Diencephalon (tissue), 1 donor: ENCODE data around the gene SNAP29. TPM values are rescaled to one million over a fixed set of nuclear protein-coding genes. Genes with fewer than 3 reads are reported as not detected.

Experiments used
- total RNA-seq: library from RNA; depleted of rRNA; stranded (reverse); fragments of >200 nt; gene quantifications from one replicate; pipeline ENCODE4 v1.2.3, GENCODE V29; 2014

SNAP29 gene
- total RNA-seq: 10.1 TPM

GRCh38 chr22:20858615-20859416, at the start of gene SNAP29, which contains the start of gene PI4KA:
SNAP29 (plus strand) TSS chr22:20859007; CDS start chr22:20859111, 104 bp downstream.
PI4KA (minus strand) TSS chr22:20858811; CDS start chr22:20858725, 86 bp downstream.

GRCh38 chr22:20916916-20917810, 58.4 kb downstream of the SNAP29 start, which contains the start of gene CRKL:
CRKL (plus strand) TSS chr22:20917407; CDS start chr22:20917935, 528 bp downstream.

Other genes with a start within 250 kb of the SNAP29 start
- gene SERPIND1, start 84.9 kb upstream of the SNAP29 start, total RNA-seq: 5.8 TPM
- 102 TPM for gene PI4KA, start 196 bp upstream of the SNAP29 start, total RNA-seq
- gene CRKL, start 58.4 kb downstream of the SNAP29 start, total RNA-seq: 69.2 TPM
- 27.5 TPM for gene AIFM3, start 108.2 kb downstream of the SNAP29 start, total RNA-seq
- 53.5 TPM for gene LZTR1, start 123.3 kb downstream of the SNAP29 start, total RNA-seq
- gene THAP7, start 143.1 kb downstream of the SNAP29 start, total RNA-seq: 18.2 TPM
- gene P2RX6, start 156.2 kb downstream of the SNAP29 start, total RNA-seq: 1.2 TPM
- 6.7 TPM for gene SLC7A4, start 173.6 kb downstream of the SNAP29 start, total RNA-seq
- 0.46 TPM for gene LRRC74B, start 186.9 kb downstream of the SNAP29 start, total RNA-seq